ENCODE data around the gene HDAC4. TPM values are rescaled to one million over a fixed set of nuclear protein-coding genes. Genes with fewer than 3 reads are reported as not detected.
A peak's percentile ranks its signal among the peaks of the same experiment; 100 is the strongest.

The HDAC4 gene
- total RNA-seq, 5 donors from 2014 or later (not counting 1 experiment from before 2014, with no cell fraction given), result 44.8 to 80.2 (median 60.9) TPM

GRCh38 chr2:239368321-239368720, 32.5 kb downstream of the HDAC4 start:
- Histone ChIP-seq H3K36me3 (ENCODE audit: control insufficient read depth in 2 of 2, extremely low read depth in 1 of 2, insufficient read depth in 1 of 2, low read length in 1 of 2) (no peaks in the 10 kb centered on the region), H3K4me3 (ENCODE audit: control insufficient read depth in 1 of 2, extremely low read depth in 1 of 2, low read length in 1 of 2) (no peak overlapping the region), H3K4me1 (ENCODE audit: control insufficient read depth in 1 of 2, extremely low read depth in 1 of 2, insufficient read depth in 2 of 2, low read length in 2 of 2) (peaks cover 18 to 58% of the 10 kb centered on the region in 2 experiments), H3K27ac (ENCODE audit: low read length) (no peak overlapping the region), H3K9me3 (no peaks in the 10 kb centered on the region), H3K27me3 (replicated peaks in 1 of 2; ENCODE audit: control insufficient read depth in 2 of 2, extremely low read depth in 1 of 2, insufficient read depth in 2 of 2, low read length in 1 of 2) (no peaks in the 10 kb centered on the region)
- peak in 1 of 35 experiments; percentile 2 for DNase-seq
- ATAC-seq (replicated peaks in 1 of 4), result no peak
- Mint-ChIP-seq H3K27ac (peak overlapping the region; percentile 34 to 47), H3K4me3 (no peak overlapping the region), H3K27me3 (no peaks in the 10 kb centered on the region), H3K9me3 (no peaks in the 10 kb centered on the region), H3K4me1 (peaks cover 16 to 32% (median 18%) of the 10 kb centered on the region in 3 donors), H3K36me3 (no peaks in the 10 kb centered on the region)
- POLR2A ChIA-PET, result interaction anchor here in 1 of 2 donors (1.9 kb wide), 1 partner anchor 13 kb away, joined by 17 read pairs; no protein-coding TSS in a partner anchor
- CTCF ChIA-PET, result no interaction called here
- WGBS (ENCODE audit: insufficient coverage), result 95% methylated on average over 6 of the region's 9 CpGs

- Histone ChIP-seq H3K4me3 (ENCODE audit: control insufficient read depth in 1 of 2, extremely low read depth in 1 of 2, low read length in 1 of 2) (no peak overlapping the region), H3K27ac (ENCODE audit: low read length) (no peak overlapping the region), H3K27me3 (replicated peaks in 1 of 2; ENCODE audit: control insufficient read depth in 2 of 2, extremely low read depth in 1 of 2, insufficient read depth in 2 of 2, low read length in 1 of 2) (no peaks in the 10 kb centered on the region), H3K4me1 (ENCODE audit: control insufficient read depth in 1 of 2, extremely low read depth in 1 of 2, insufficient read depth in 2 of 2, low read length in 2 of 2) (peaks cover 12 to 48% of the 10 kb centered on the region in 2 experiments), H3K36me3 (ENCODE audit: control insufficient read depth in 2 of 2, extremely low read depth in 1 of 2, insufficient read depth in 1 of 2, low read length in 1 of 2) (no peaks in the 10 kb centered on the region), H3K9me3 (no peaks in the 10 kb centered on the region)
- CTCF ChIA-PET, result no interaction called here
- WGBS (ENCODE audit: insufficient coverage), result 100% methylated on average over 9 of the region's 12 CpGs
- POLR2A ChIA-PET, result no interaction called here
- H3K36me3 Mint-ChIP-seq, result no peaks in the 10 kb centered on the region
- DNase-seq (peak in 1 of 35 experiments; percentile 7), ATAC-seq (replicated peaks in 1 of 4) (no peak)
- peaks cover 19 to 39% (median 25%) of the 10 kb centered on the region in 3 donors for H3K4me1 Mint-ChIP-seq
- H3K4me3 Mint-ChIP-seq, result no peak overlapping the region
- no peaks in the 10 kb centered on the region for H3K27me3 Mint-ChIP-seq
- no peak overlapping the region for H3K27ac Mint-ChIP-seq
- H3K9me3 Mint-ChIP-seq, result no peaks in the 10 kb centered on the region
Observed at GRCh38 chr2:239366740-239367139, 34.1 kb downstream of the HDAC4 start.

GRCh38 chr2:239365782-239366435, 34.9 kb downstream of the HDAC4 start:
- Mint-ChIP-seq H3K9me3 (no peaks in the 10 kb centered on the region), H3K27ac (no peak overlapping the region)
- H3K36me3 ChIP-seq (ENCODE audit: control insufficient read depth in 2 of 2, extremely low read depth in 1 of 2, insufficient read depth in 1 of 2, low read length in 1 of 2), result no peaks in the 10 kb centered on the region

GRCh38 chr2:239365071-239365781, 35.6 kb downstream of the HDAC4 start:
- Mint-ChIP-seq H3K27me3 (no peaks in the 10 kb centered on the region), H3K9me3 (no peaks in the 10 kb centered on the region), H3K27ac (no peak overlapping the region), H3K36me3 (no peaks in the 10 kb centered on the region), H3K4me1 (peaks cover 25 to 49% (median 34%) of the 10 kb centered on the region in 3 donors), H3K4me3 (no peak overlapping the region)
- Histone ChIP-seq H3K4me1 (ENCODE audit: control insufficient read depth in 1 of 2, extremely low read depth in 1 of 2, insufficient read depth in 2 of 2, low read length in 2 of 2) (peaks cover 2 to 32% of the 10 kb centered on the region in 2 experiments), H3K9me3 (no peaks in the 10 kb centered on the region), H3K27me3 (replicated peaks in 1 of 2; ENCODE audit: control insufficient read depth in 2 of 2, extremely low read depth in 1 of 2, insufficient read depth in 2 of 2, low read length in 1 of 2) (no peaks in the 10 kb centered on the region), H3K27ac (ENCODE audit: low read length) (no peak overlapping the region), H3K4me3 (ENCODE audit: control insufficient read depth in 1 of 2, extremely low read depth in 1 of 2, low read length in 1 of 2) (no peak overlapping the region), H3K36me3 (ENCODE audit: control insufficient read depth in 2 of 2, extremely low read depth in 1 of 2, insufficient read depth in 1 of 2, low read length in 1 of 2) (no peaks in the 10 kb centered on the region)
- DNase-seq (no peak), ATAC-seq (replicated peaks in 1 of 4) (no peak)
- WGBS (ENCODE audit: insufficient coverage), result 98% methylated on average over 9 of the region's 11 CpGs
- POLR2A ChIA-PET, result no interaction called here
- CTCF ChIA-PET, result interaction anchor here in 1 of 2 donors (0.5 kb wide), 1 partner anchor 87 kb away, joined by 3 read pairs; no protein-coding TSS in a partner anchor

More at GRCh38 chr2:239365782-239366435, 34.9 kb downstream of the HDAC4 start:
- ATAC-seq (replicated peaks in 1 of 4), result no peak
- Mint-ChIP-seq H3K27me3 (no peaks in the 10 kb centered on the region), H3K36me3 (no peaks in the 10 kb centered on the region), H3K4me1 (peaks cover 25 to 47% (median 32%) of the 10 kb centered on the region in 3 donors), H3K4me3 (no peak overlapping the region)
- WGBS (ENCODE audit: insufficient coverage), result 98% methylated on average over 32 of the region's 32 CpGs
- DNase-seq, result peak in 1 of 35 experiments; percentile 1
- Histone ChIP-seq H3K27me3 (replicated peaks in 1 of 2; ENCODE audit: control insufficient read depth in 2 of 2, extremely low read depth in 1 of 2, insufficient read depth in 2 of 2, low read length in 1 of 2) (no peaks in the 10 kb centered on the region), H3K27ac (ENCODE audit: low read length) (no peak overlapping the region), H3K4me1 (ENCODE audit: control insufficient read depth in 1 of 2, extremely low read depth in 1 of 2, insufficient read depth in 2 of 2, low read length in 2 of 2) (peaks cover 9 to 39% of the 10 kb centered on the region in 2 experiments), H3K9me3 (no peaks in the 10 kb centered on the region), H3K4me3 (ENCODE audit: control insufficient read depth in 1 of 2, extremely low read depth in 1 of 2, low read length in 1 of 2) (no peak overlapping the region)
- POLR2A ChIA-PET, result no interaction called here
- CTCF ChIA-PET, result interaction anchor here in 1 of 2 donors (0.5 kb wide), 1 partner anchor 88 kb away, joined by 3 read pairs; no protein-coding TSS in a partner anchor

GRCh38 chr2:239363946-239364637, 36.7 kb downstream of the HDAC4 start:
- no peaks in the 10 kb centered on the region for H3K27me3 Mint-ChIP-seq
- peak overlapping the region; percentile 23 to 49 for H3K27ac Mint-ChIP-seq
- ChIA-PET POLR2A (no interaction called here), CTCF (interaction anchor here in 1 of 2 donors (1.0 kb wide), 1 partner anchor 33 kb away, joined by 4 read pairs; no protein-coding TSS in a partner anchor)
- H3K4me1 Mint-ChIP-seq, result peaks cover 25 to 42% (median 34%) of the 10 kb centered on the region in 3 donors
- no peaks in the 10 kb centered on the region for H3K9me3 Mint-ChIP-seq
- no peaks in the 10 kb centered on the region for H3K27me3 ChIP-seq (replicated peaks in 1 of 2; ENCODE audit: control insufficient read depth in 2 of 2, extremely low read depth in 1 of 2, insufficient read depth in 2 of 2, low read length in 1 of 2)
- peak in 3 of 4 experiments; percentile 36 to 91 (median 73) for ATAC-seq (replicated peaks in 1 of 4)
- peaks cover 0 to 21% of the 10 kb centered on the region in 2 experiments for H3K4me1 ChIP-seq (ENCODE audit: control insufficient read depth in 1 of 2, extremely low read depth in 1 of 2, insufficient read depth in 2 of 2, low read length in 2 of 2)
- H3K36me3 ChIP-seq (ENCODE audit: control insufficient read depth in 2 of 2, extremely low read depth in 1 of 2, insufficient read depth in 1 of 2, low read length in 1 of 2), result no peaks in the 10 kb centered on the region
- peak overlapping the region in 2 of 3 donors; percentile 21 to 23 for H3K4me3 Mint-ChIP-seq
- H3K9me3 ChIP-seq, result no peaks in the 10 kb centered on the region
- H3K4me3 ChIP-seq (ENCODE audit: control insufficient read depth in 1 of 2, extremely low read depth in 1 of 2, low read length in 1 of 2), result no peak overlapping the region
- H3K27ac ChIP-seq (ENCODE audit: low read length), result no peak overlapping the region
- WGBS (ENCODE audit: insufficient coverage), result 49% methylated on average over 12 of the region's 21 CpGs
- no peaks in the 10 kb centered on the region for H3K36me3 Mint-ChIP-seq
- peak in 33 of 35 experiments; percentile 13 to 81 (median 56) for DNase-seq

GRCh38 chr2:239362507-239362906, 38.3 kb downstream of the HDAC4 start:
- ChIA-PET POLR2A (interaction anchor here in 1 of 2 donors (0.6 to 1.0 kb wide), 2 partner anchors 9 to 18 kb away, joined by 3 read pairs; no protein-coding TSS in a partner anchor), CTCF (no interaction called here)
- Histone ChIP-seq H3K27ac (ENCODE audit: low read length) (no peak overlapping the region), H3K9me3 (no peaks in the 10 kb centered on the region), H3K36me3 (ENCODE audit: control insufficient read depth in 2 of 2, extremely low read depth in 1 of 2, insufficient read depth in 1 of 2, low read length in 1 of 2) (no peaks in the 10 kb centered on the region), H3K4me3 (ENCODE audit: control insufficient read depth in 1 of 2, extremely low read depth in 1 of 2, low read length in 1 of 2) (no peak overlapping the region), H3K27me3 (replicated peaks in 1 of 2; ENCODE audit: control insufficient read depth in 2 of 2, extremely low read depth in 1 of 2, insufficient read depth in 2 of 2, low read length in 1 of 2) (no peaks in the 10 kb centered on the region), H3K4me1 (ENCODE audit: control insufficient read depth in 1 of 2, extremely low read depth in 1 of 2, insufficient read depth in 2 of 2, low read length in 2 of 2) (peaks cover 0 to 15% of the 10 kb centered on the region in 2 experiments)
- 100% methylated on average over 3 of the region's 4 CpGs for WGBS (ENCODE audit: insufficient coverage)
- H3K4me1 Mint-ChIP-seq, result peaks cover 30 to 48% (median 34%) of the 10 kb centered on the region in 3 donors
- H3K36me3 Mint-ChIP-seq, result peaks cover 7% of the 10 kb centered on the region
- H3K4me3 Mint-ChIP-seq, result no peak overlapping the region
- H3K9me3 Mint-ChIP-seq, result no peaks in the 10 kb centered on the region
- H3K27ac Mint-ChIP-seq, result no peak overlapping the region
- H3K27me3 Mint-ChIP-seq, result no peaks in the 10 kb centered on the region
- ATAC-seq (replicated peaks in 1 of 4), result no peak
- DNase-seq, result no peak

All from T-cell (primary cell).